Chondrocyte (in vitro differentiated cells): ENCODE data around the gene TBC1D32. TPM values are rescaled to one million over a fixed set of nuclear protein-coding genes. Genes with fewer than 3 reads are reported as not detected.

ENCODE experiments used
- DNase-seq: peaks from one replicate; pipeline ENCODE4 v3.0.0; 2021; ENCODE audit warnings: mixed read lengths, low spot score
- H3K27ac Mint-ChIP-seq: one replicate; pipeline ENCODE4 v1.8.0; 2021; ENCODE audit warnings: mild to moderate bottlenecking, moderate library complexity, mixed read lengths; ENCODE audit not compliant: unreplicated experiment
- H3K27me3 Mint-ChIP-seq: 2 replicates; pipeline ENCODE4 v1.8.0; 2021; ENCODE audit warnings: low read depth, mixed read lengths
- H3K36me3 Mint-ChIP-seq: 2 replicates; pipeline ENCODE4 v1.8.0; 2021; ENCODE audit warnings: low read depth, mixed read lengths
- H3K4me1 Mint-ChIP-seq: 2 replicates; pipeline ENCODE4 v1.8.0; 2021; ENCODE audit warnings: low read depth, mild to moderate bottlenecking, mixed read lengths
- H3K4me3 Mint-ChIP-seq: one replicate; pipeline ENCODE4 v1.8.0; 2021; ENCODE audit warnings: mild to moderate bottlenecking, moderate library complexity, mixed read lengths; ENCODE audit not compliant: unreplicated experiment
- H3K9me3 Mint-ChIP-seq: 2 replicates; pipeline ENCODE4 v1.8.0; 2021; ENCODE audit warnings: low read depth, mixed read lengths
- total RNA-seq: library from RNA; stranded (reverse); gene quantifications from 3 replicates; pipeline ENCODE4 v1.2.1, GENCODE V29; 2021
- TF ChIP-seq, protein P1 (sequence below): fragments of 200-600 bp; sonication (generic); IDR thresholded peaks from 2 replicates; pipeline ENCODE4 v1.5.0; 2021; ENCODE audit warnings: antibody characterized with exemption, mild to moderate bottlenecking, moderate library complexity

The TBC1D32 gene
- total RNA-seq, 1 donor from 2014 or later, result 8.9 TPM

- Mint-ChIP-seq H3K36me3 (no peaks in the 10 kb centered on the region), H3K4me3 (no peak overlapping the region), H3K27ac (no peak overlapping the region), H3K27me3 (peaks cover 11% of the 10 kb centered on the region), H3K4me1 (peaks cover 4% of the 10 kb centered on the region), H3K9me3 (no peaks in the 10 kb centered on the region)
- TF ChIP-seq, protein P1, sequence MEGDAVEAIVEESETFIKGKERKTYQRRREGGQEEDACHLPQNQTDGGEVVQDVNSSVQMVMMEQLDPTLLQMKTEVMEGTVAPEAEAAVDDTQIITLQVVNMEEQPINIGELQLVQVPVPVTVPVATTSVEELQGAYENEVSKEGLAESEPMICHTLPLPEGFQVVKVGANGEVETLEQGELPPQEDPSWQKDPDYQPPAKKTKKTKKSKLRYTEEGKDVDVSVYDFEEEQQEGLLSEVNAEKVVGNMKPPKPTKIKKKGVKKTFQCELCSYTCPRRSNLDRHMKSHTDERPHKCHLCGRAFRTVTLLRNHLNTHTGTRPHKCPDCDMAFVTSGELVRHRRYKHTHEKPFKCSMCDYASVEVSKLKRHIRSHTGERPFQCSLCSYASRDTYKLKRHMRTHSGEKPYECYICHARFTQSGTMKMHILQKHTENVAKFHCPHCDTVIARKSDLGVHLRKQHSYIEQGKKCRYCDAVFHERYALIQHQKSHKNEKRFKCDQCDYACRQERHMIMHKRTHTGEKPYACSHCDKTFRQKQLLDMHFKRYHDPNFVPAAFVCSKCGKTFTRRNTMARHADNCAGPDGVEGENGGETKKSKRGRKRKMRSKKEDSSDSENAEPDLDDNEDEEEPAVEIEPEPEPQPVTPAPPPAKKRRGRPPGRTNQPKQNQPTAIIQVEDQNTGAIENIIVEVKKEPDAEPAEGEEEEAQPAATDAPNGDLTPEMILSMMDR, result no peak
- DNase-seq, result no peak
Measured at GRCh38 chr6:121349596-121349995, 15.3 kb upstream of the TBC1D32 start.

- Mint-ChIP-seq H3K9me3 (no peaks in the 10 kb centered on the region), H3K4me1 (peaks cover 1% of the 10 kb centered on the region), H3K36me3 (no peaks in the 10 kb centered on the region), H3K27me3 (peaks cover 13% of the 10 kb centered on the region), H3K27ac (no peak overlapping the region), H3K4me3 (no peak overlapping the region)
- no peak for DNase-seq
- TF ChIP-seq, protein P1, result no peak
Measured at GRCh38 chr6:121347484-121347883, 13.2 kb upstream of the TBC1D32 start.

DNA sequence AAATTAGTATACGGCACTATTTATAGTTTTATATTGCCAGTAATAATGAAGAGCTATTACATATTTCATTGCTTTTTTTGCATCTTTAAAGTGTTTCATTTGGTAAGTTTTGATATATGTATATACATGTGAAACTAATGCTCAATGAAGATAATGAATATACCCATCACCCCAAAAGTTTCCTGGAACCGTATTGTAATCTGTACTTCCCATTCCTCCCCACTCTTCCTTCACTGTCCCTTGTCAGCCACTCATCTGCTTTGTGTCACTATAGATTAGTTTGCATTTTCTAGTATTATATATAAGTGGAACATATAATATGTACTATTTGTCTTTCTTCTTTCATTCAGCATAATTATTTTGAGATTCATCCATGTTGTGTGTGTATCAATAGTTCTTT, 10.3 kb upstream of the TBC1D32 start:
- Mint-ChIP-seq H3K9me3 (no peaks in the 10 kb centered on the region), H3K4me3 (no peak overlapping the region), H3K27me3 (peaks cover 20% of the 10 kb centered on the region), H3K4me1 (no peaks in the 10 kb centered on the region), H3K36me3 (no peaks in the 10 kb centered on the region), H3K27ac (no peak overlapping the region)
- no peak for DNase-seq
- TF ChIP-seq, protein P1, result no peak

DNA sequence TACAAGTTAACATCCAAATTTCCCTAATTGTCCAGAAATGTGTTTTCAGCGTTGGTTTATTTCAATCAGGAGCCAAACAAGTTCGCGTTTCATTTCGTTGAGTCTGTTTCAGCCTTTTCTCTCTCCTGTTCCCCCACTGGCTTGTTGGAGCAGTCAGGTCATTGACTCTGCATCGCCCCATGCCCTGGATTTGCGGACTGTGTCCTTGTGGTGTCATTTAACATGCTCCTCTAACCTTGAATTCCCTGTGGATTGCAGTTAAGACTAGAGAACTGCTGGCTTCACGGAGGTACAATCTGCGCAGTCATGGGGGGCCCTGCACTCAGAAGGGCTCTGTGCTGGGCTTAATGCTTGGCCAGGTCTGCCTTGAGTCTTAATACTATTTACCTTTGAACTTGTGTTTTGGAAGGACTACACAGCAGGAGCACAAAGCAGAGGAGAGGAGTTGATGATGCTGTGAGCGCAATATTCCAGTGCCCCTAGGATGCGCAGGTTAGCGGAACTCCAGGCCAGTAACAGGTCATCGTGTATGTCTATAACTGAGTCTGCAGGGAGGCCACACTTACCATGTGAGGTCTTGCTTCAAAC, 5.5 kb upstream of the TBC1D32 start:
- Mint-ChIP-seq H3K4me3 (no peak overlapping the region), H3K27me3 (peaks cover 19% of the 10 kb centered on the region), H3K9me3 (no peaks in the 10 kb centered on the region), H3K27ac (no peak overlapping the region), H3K36me3 (no peaks in the 10 kb centered on the region), H3K4me1 (peaks cover 9% of the 10 kb centered on the region)
- TF ChIP-seq, protein P1, result no peak
- DNase-seq, result peak; percentile 14

DNA sequence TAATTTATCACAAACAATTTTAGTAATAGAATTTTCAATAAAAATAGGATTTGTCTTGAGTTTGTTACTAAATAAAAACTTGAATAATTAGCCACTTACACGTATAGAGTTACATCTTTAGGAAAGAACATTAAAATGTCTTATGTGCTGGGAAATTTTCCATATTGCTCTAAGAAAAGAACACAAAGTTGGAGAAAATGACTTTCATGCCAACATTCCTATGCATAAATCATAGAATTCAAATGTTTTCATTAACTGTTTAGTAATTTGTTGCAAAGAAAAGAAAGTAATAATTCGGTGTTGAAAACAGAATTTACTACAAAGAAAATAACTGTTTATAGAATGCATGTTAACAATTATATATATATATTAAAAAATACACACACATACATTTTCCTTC, 4.7 kb upstream of the TBC1D32 start:
- DNase-seq, result no peak
- peaks cover 16% of the 10 kb centered on the region for H3K27me3 Mint-ChIP-seq
- H3K36me3 Mint-ChIP-seq, result no peaks in the 10 kb centered on the region
- TF ChIP-seq, protein P1, result no peak
- no peak overlapping the region for H3K4me3 Mint-ChIP-seq
- no peaks in the 10 kb centered on the region for H3K9me3 Mint-ChIP-seq
- no peak overlapping the region for H3K27ac Mint-ChIP-seq
- H3K4me1 Mint-ChIP-seq, result peaks cover 14% of the 10 kb centered on the region
